HFF-Myc (cell line): Measurements from ENCODE around the gene GRIA4.

Experiments
- DNase-seq: peaks from one replicate; pipeline ENCODE4 v3.0.0-alpha.2; 2011; ENCODE audit warnings: low read depth; ENCODE audit errors: extremely low read depth
- H3K4me3 ChIP-seq: replicated peaks from 2 replicates; pipeline ENCODE4 v1.5.1; 2011; ENCODE audit warnings: low read depth, mild to moderate bottlenecking, control low read depth, low read length
- CTCF ChIP-seq: IDR thresholded peaks from 2 replicates; pipeline ENCODE4 v1.5.1; 2012; ENCODE audit warnings: mild to moderate bottlenecking, low read depth, low read length, control low read depth; ENCODE audit errors: missing control alignments

GRIA4 gene

GRCh38 chr11:105918039-105918438, 308.2 kb downstream of the GRIA4 start:
- TF ChIP-seq CTCF = no peak
- H3K4me3 ChIP-seq = no peak overlapping the region
- DNase-seq = no peak

GRCh38 chr11:105918600-105918999, 308.7 kb downstream of the GRIA4 start:
- no peak overlapping the region for H3K4me3 ChIP-seq
- no peak for DNase-seq
- no peak for TF ChIP-seq CTCF

GRCh38 chr11:105923252-105923651, 313.4 kb downstream of the GRIA4 start:
- no peak for TF ChIP-seq CTCF
- no peak for DNase-seq
- H3K4me3 ChIP-seq = no peak overlapping the region

GRCh38 chr11:105923807-105924206, 313.9 kb downstream of the GRIA4 start:
- no peak overlapping the region for H3K4me3 ChIP-seq
- no peak for DNase-seq
- TF ChIP-seq CTCF = no peak

GRCh38 chr11:105929084-105929955, 319.4 kb downstream of the GRIA4 start:
- no peak overlapping the region for H3K4me3 ChIP-seq
- DNase-seq = no peak
- TF ChIP-seq CTCF = no peak

GRCh38 chr11:105933695-105934094, 323.8 kb downstream of the GRIA4 start:
- DNase-seq = no peak

More at GRCh38 chr11:105933695-105934094, 323.8 kb downstream of the GRIA4 start:
- no peak overlapping the region for H3K4me3 ChIP-seq
- TF ChIP-seq CTCF = no peak
